ENCODE results near the gene PDLIM1. TPM values are rescaled to one million over a fixed set of nuclear protein-coding genes. Genes with fewer than 3 reads are reported as not detected.
A peak's percentile ranks its signal among the peaks of the same experiment; 100 is the strongest.

PDLIM1 gene
- total RNA-seq = 1.4 TPM

- DNase-seq = no peak
Observed at GRCh38 chr10:95290461-95291364, at the start of gene PDLIM1. TSS of gene PDLIM1 (minus strand) at chr10:95291003. CDS start at chr10:95290915, 88 bp downstream.

GRCh38 chr10:95339863-95340262 is 49.1 kb upstream of the PDLIM1 start:
- DNase-seq = no peak

- DNase-seq = no peak
Observed at GRCh38 chr10:95337423-95338160, 46.8 kb upstream of the PDLIM1 start.

- DNase-seq = no peak
Observed at GRCh38 chr10:95336702-95337101, 45.9 kb upstream of the PDLIM1 start.

GRCh38 chr10:95335933-95336699 is 45.3 kb upstream of the PDLIM1 start:
- DNase-seq = no peak

GRCh38 chr10:95334805-95335144 is 44.0 kb upstream of the PDLIM1 start:
- no peak for DNase-seq

- no peak for DNase-seq
Observed at GRCh38 chr10:95333997-95334804, 43.4 kb upstream of the PDLIM1 start.

GRCh38 chr10:95332666-95333249 is 42.0 kb upstream of the PDLIM1 start:
- no peak for DNase-seq

GRCh38 chr10:95331596-95332130 is 40.9 kb upstream of the PDLIM1 start:
- no peak for DNase-seq

GRCh38 chr10:95330966-95331453 is 40.2 kb upstream of the PDLIM1 start:
- DNase-seq = no peak

GRCh38 chr10:95329296-95329695 is 38.5 kb upstream of the PDLIM1 start:
- no peak for DNase-seq

GRCh38 chr10:95328013-95328412 is 37.2 kb upstream of the PDLIM1 start:
- peak; percentile 37 for DNase-seq

- DNase-seq = peak; percentile 18
Observed at GRCh38 chr10:95327367-95327766, 36.6 kb upstream of the PDLIM1 start.

- no peak for DNase-seq
Observed at GRCh38 chr10:95326396-95326795, 35.6 kb upstream of the PDLIM1 start.

GRCh38 chr10:95325863-95326262 is 35.1 kb upstream of the PDLIM1 start:
- no peak for DNase-seq

- DNase-seq = no peak
Observed at GRCh38 chr10:95324436-95325268, 33.8 kb upstream of the PDLIM1 start.

GRCh38 chr10:95321554-95322301 is 30.9 kb upstream of the PDLIM1 start:
- no peak for DNase-seq

- no peak for DNase-seq
Observed at GRCh38 chr10:95319239-95319638, 28.4 kb upstream of the PDLIM1 start.

- DNase-seq = no peak
Observed at GRCh38 chr10:95315509-95315908, 24.7 kb upstream of the PDLIM1 start.
